Measurements from ENCODE around the gene PVALB. TPM values are rescaled to one million over a fixed set of nuclear protein-coding genes. Genes with fewer than 3 reads are reported as not detected.
A peak's percentile ranks its signal among the peaks of the same experiment; 100 is the strongest.

The PVALB gene
- total and polyA plus RNA-seq, 2 experiments from 2014 or later, result not detected

- Histone ChIP-seq H3K36me3 (no peaks in the 10 kb centered on the region), H3K9me3 (ENCODE audit: low read depth) (no peaks in the 10 kb centered on the region), H3K4me3 (no peak overlapping the region), H3K27ac (no peak overlapping the region), H3K27me3 (peaks cover 32% of the 10 kb centered on the region), H3K4me1 (ENCODE audit: low read depth) (no peaks in the 10 kb centered on the region)
- no peak for DNase-seq (ENCODE audit: low read depth in 1 of 2, low spot score in 1 of 2)
- TF ChIP-seq CTCF (IDR thresholded peaks at IDR 0.05; ENCODE audit: low read depth, low read length), result no peak
Measured at GRCh38 chr22:36858156-36858555, 41.3 kb upstream of the PVALB start.

GRCh38 chr22:36856792-36857135, 39.9 kb upstream of the PVALB start:
- DNase-seq (ENCODE audit: low read depth in 1 of 2, low spot score in 1 of 2), result no peak
- H3K9me3 ChIP-seq (ENCODE audit: low read depth), result no peaks in the 10 kb centered on the region
- H3K27ac ChIP-seq, result no peak overlapping the region
- peaks cover 32% of the 10 kb centered on the region for H3K27me3 ChIP-seq
- no peaks in the 10 kb centered on the region for H3K36me3 ChIP-seq
- no peaks in the 10 kb centered on the region for H3K4me1 ChIP-seq (ENCODE audit: low read depth)
- no peak for TF ChIP-seq CTCF (IDR thresholded peaks at IDR 0.05; ENCODE audit: low read depth, low read length)
- no peak overlapping the region for H3K4me3 ChIP-seq

GRCh38 chr22:36856121-36856791, 39.4 kb upstream of the PVALB start:
- peak; percentile 100 for TF ChIP-seq CTCF (IDR thresholded peaks at IDR 0.05; ENCODE audit: low read depth, low read length)
- DNase-seq (ENCODE audit: low read depth in 1 of 2, low spot score in 1 of 2), result peak; percentile 92 to 94
- H3K4me1 ChIP-seq (ENCODE audit: low read depth), result no peaks in the 10 kb centered on the region
- no peaks in the 10 kb centered on the region for H3K36me3 ChIP-seq
- no peak overlapping the region for H3K4me3 ChIP-seq
- no peak overlapping the region for H3K27ac ChIP-seq
- H3K27me3 ChIP-seq, result peaks cover 32% of the 10 kb centered on the region
- H3K9me3 ChIP-seq (ENCODE audit: low read depth), result no peaks in the 10 kb centered on the region

- DNase-seq (ENCODE audit: low read depth in 1 of 2, low spot score in 1 of 2), result no peak
- peaks cover 32% of the 10 kb centered on the region for H3K27me3 ChIP-seq
- no peak for TF ChIP-seq CTCF (IDR thresholded peaks at IDR 0.05; ENCODE audit: low read depth, low read length)
- H3K4me1 ChIP-seq (ENCODE audit: low read depth), result no peaks in the 10 kb centered on the region
- H3K9me3 ChIP-seq (ENCODE audit: low read depth), result no peaks in the 10 kb centered on the region
- no peak overlapping the region for H3K27ac ChIP-seq
- H3K4me3 ChIP-seq, result no peak overlapping the region
- no peaks in the 10 kb centered on the region for H3K36me3 ChIP-seq
Measured at GRCh38 chr22:36855478-36855877, 38.6 kb upstream of the PVALB start.

GRCh38 chr22:36853407-36854099, 36.7 kb upstream of the PVALB start:
- Histone ChIP-seq H3K4me1 (ENCODE audit: low read depth) (no peaks in the 10 kb centered on the region), H3K27me3 (peaks cover 22% of the 10 kb centered on the region), H3K36me3 (no peaks in the 10 kb centered on the region), H3K27ac (no peak overlapping the region), H3K4me3 (no peak overlapping the region), H3K9me3 (ENCODE audit: low read depth) (no peaks in the 10 kb centered on the region)
- peak; percentile 51 to 72 for DNase-seq (ENCODE audit: low read depth in 1 of 2, low spot score in 1 of 2)
- peak; percentile 81 for TF ChIP-seq CTCF (IDR thresholded peaks at IDR 0.05; ENCODE audit: low read depth, low read length)

Measured in cardiac muscle cell (in vitro differentiated cells and primary cell).